Activated gamma-delta T cell (primary cell): ENCODE data around the gene SLC7A6.

Experiments used
- DNase-seq: peaks from one replicate; lab custom pipeline; 2025; lab: John Stamatoyannopoulos, UW

Gene SLC7A6

GRCh38 chr16:68346892-68347480 lies 82.7 kb downstream of the SLC7A6 start:
- no peak for DNase-seq

GRCh38 chr16:68347605-68348004 lies 83.3 kb downstream of the SLC7A6 start:
- no peak for DNase-seq

- no peak for DNase-seq
Observed at GRCh38 chr16:68348639-68349445, 84.5 kb downstream of the SLC7A6 start.

- no peak for DNase-seq
Observed at GRCh38 chr16:68349838-68350410, 85.6 kb downstream of the SLC7A6 start.

- DNase-seq = no peak
Observed at GRCh38 chr16:68350813-68351350, 86.6 kb downstream of the SLC7A6 start.
